Measurements from ENCODE around the gene ICAM3.

- TF ChIP-seq EP300 (IDR thresholded peaks at IDR 0.05; ENCODE audit: borderline replicate concordance) (no peak), CREB1 (IDR thresholded peaks at IDR 0.05; ENCODE audit: low read depth) (no peak)
Observed at GRCh38 chr19:10344780-10345179, 5.4 kb upstream of the ICAM3 start.

Data from Ishikawa (cell line).